Measurements from ENCODE around the gene RND3. TPM values are rescaled to one million over a fixed set of nuclear protein-coding genes. Genes with fewer than 3 reads are reported as not detected.

The RND3 gene
- total RNA-seq (ENCODE audit: low replicate concordance): 161 and 169 TPM in 2 replicates
- long read RNA-seq, transcript RND3-203 (4 exons, 2,372 nt): minor isoform, 8 of 387 reads
- long read RNA-seq, transcript RND3-202 (5 exons, 2,777 nt): minor isoform, 32 of 387 reads
- long read RNA-seq, transcript RND3-201 (6 exons, 2,711 nt): major isoform, 255 of 387 reads
- long read RNA-seq, partial matches to known transcripts: 6 of 387 reads
- long read RNA-seq, other reads (novel, unspliced or antisense): 80 of 387 reads

- Mint-ChIP-seq H3K4me1 (ENCODE audit: unreplicated experiment) (peaks cover 21% of the 10 kb centered on the region), H3K27me3 (peaks cover 4% of the 10 kb centered on the region), H3K9me3 (no peaks in the 10 kb centered on the region), H3K4me3 (peak within 1 kb of the TSS; percentile 100), H3K27ac (peak within 1 kb of the TSS; percentile 98), H3K36me3 (peaks cover 40% of the 10 kb centered on the region)
- DNase-seq (ENCODE audit: extremely low spot score, unreplicated experiment): peak; percentile 97
- TF ChIP-seq CTCF (conservative IDR thresholded peaks at IDR 0.05): peak; percentile 94
Observed at GRCh38 chr2:150487537-150488429, at the start of gene RND3. Gene RND3 (minus strand): TSS chr2:150487667. CDS start chr2:150487417, 250 bp downstream.

DNA sequence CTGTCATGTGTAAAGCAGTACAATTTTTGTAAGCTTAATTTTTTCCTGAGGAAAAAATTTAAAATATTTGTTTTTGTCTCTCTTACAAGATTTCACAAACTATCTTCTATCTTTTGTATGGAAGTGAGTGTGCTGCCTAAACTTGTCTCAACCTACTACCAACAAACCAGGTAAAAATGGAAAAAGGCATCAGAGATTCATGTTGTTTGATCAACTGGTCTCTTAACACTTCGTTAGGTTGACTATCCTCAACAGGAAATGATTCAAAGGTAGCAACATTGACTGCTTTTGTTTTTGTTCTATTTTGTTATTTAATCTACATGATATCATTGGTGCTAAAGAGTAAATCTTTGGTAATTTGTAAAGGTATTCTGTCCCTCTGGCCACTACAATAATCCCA is 47.7 kb upstream of the RND3 start:
- Mint-ChIP-seq H3K4me3 (no peak overlapping the region), H3K27ac (no peak overlapping the region), H3K27me3 (no peaks in the 10 kb centered on the region), H3K9me3 (peaks cover 9% of the 10 kb centered on the region), H3K36me3 (no peaks in the 10 kb centered on the region), H3K4me1 (ENCODE audit: unreplicated experiment) (no peaks in the 10 kb centered on the region)
- DNase-seq (ENCODE audit: extremely low spot score, unreplicated experiment): no peak
- no peak for TF ChIP-seq CTCF (conservative IDR thresholded peaks at IDR 0.05)

- Mint-ChIP-seq H3K4me3 (no peak overlapping the region), H3K4me1 (ENCODE audit: unreplicated experiment) (peaks cover 16% of the 10 kb centered on the region), H3K9me3 (peaks cover 9% of the 10 kb centered on the region), H3K27ac (no peak overlapping the region), H3K27me3 (no peaks in the 10 kb centered on the region), H3K36me3 (no peaks in the 10 kb centered on the region)
- no peak for DNase-seq (ENCODE audit: extremely low spot score, unreplicated experiment)
- no peak for TF ChIP-seq CTCF (conservative IDR thresholded peaks at IDR 0.05)
Observed at GRCh38 chr2:150532879-150533278, 45.4 kb upstream of the RND3 start.

DNA sequence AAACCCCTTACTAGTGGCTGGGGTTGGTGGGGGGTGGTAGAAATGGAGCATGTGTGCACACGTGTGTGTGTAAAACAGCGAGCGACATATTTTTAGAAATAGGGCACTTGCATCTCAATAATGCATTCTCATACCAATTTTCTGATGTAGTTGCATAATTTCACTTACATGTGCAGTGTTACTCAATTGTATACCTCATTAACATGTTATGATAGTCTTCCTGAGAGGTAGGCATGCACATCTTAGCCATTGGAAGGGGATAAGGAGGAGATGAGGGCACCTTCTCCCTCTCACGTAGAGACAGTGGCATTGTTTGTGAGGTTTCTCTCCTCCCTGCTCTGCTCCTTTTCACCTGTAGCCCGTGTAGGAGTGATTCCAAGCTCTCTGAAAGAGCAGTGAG is 44.6 kb upstream of the RND3 start:
- Mint-ChIP-seq H3K27ac (no peak overlapping the region), H3K9me3 (peaks cover 9% of the 10 kb centered on the region), H3K27me3 (no peaks in the 10 kb centered on the region), H3K4me1 (ENCODE audit: unreplicated experiment) (peaks cover 16% of the 10 kb centered on the region), H3K36me3 (no peaks in the 10 kb centered on the region), H3K4me3 (no peak overlapping the region)
- TF ChIP-seq CTCF (conservative IDR thresholded peaks at IDR 0.05): no peak
- no peak for DNase-seq (ENCODE audit: extremely low spot score, unreplicated experiment)

DNA sequence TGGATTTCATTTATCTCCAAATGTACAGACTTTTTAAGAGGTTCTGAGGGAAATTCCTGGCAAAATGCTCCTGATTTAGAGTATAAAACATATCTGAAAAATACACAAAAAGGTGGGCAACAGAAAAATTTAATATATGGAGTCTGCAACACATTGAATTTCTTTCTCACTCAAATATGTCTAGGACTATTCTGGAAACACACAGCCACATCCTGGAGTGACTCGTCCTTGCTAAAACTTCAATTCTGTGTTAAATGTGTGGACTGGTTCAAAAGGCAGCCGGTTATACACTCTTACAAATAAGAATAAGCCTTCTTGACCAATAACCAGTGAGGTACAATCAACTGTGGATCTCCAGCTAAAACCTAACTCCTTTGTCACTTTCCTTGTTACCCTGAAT is 44.1 kb upstream of the RND3 start:
- no peak for DNase-seq (ENCODE audit: extremely low spot score, unreplicated experiment)
- peaks cover 20% of the 10 kb centered on the region for H3K4me1 Mint-ChIP-seq (ENCODE audit: unreplicated experiment)
- peaks cover 9% of the 10 kb centered on the region for H3K9me3 Mint-ChIP-seq
- H3K4me3 Mint-ChIP-seq: no peak overlapping the region
- H3K27me3 Mint-ChIP-seq: no peaks in the 10 kb centered on the region
- no peak for TF ChIP-seq CTCF (conservative IDR thresholded peaks at IDR 0.05)
- no peak overlapping the region for H3K27ac Mint-ChIP-seq
- no peaks in the 10 kb centered on the region for H3K36me3 Mint-ChIP-seq

Measured in type B pancreatic cell (in vitro differentiated cells).